Measurements from ENCODE around the gene CLMP. TPM values are rescaled to one million over a fixed set of nuclear protein-coding genes. Genes with fewer than 3 reads are reported as not detected.

CLMP gene
- total and polyA plus RNA-seq, 3 experiments from 2014 or later = 0.07 to 0.31 (median 0.09) TPM

DNA sequence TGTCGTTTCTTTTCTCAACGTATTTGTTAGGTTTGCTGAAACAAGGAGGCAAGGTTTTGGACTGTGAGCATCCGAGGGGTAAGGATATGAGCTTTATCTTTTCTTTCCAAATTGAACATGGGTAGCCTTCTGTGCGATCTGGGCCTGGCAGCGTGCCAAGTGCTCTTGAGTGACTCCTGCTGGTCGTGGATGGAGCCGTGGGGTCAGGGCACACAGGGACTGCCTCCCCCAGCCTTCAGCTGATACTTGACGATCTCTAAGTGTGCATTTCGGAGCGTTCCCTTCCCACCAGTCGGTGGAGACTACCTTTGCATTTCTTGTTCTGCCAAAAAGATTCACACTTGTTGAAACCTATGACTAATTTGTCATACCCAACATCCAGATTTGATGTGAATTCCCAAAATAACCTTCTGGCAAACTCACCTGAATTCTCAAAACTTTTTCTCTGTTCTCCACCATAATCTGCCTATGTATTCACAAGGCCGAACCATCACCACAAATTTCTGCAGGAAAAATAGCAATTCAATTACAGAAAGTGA, 40.1 kb upstream of the CLMP start:
- no peaks in the 10 kb centered on the region for H3K36me3 Mint-ChIP-seq
- H3K4me1 Mint-ChIP-seq = peaks cover 16 to 18% (median 17%) of the 10 kb centered on the region in 3 donors
- no peak overlapping the region for H3K4me3 ChIP-seq (ENCODE audit: low read length)
- CTCF ChIA-PET = interaction anchor here (1.4 kb wide), 1 partner anchor 11 kb away, joined by 8 read pairs; no protein-coding TSS in a partner anchor
- POLR2A ChIA-PET = no interaction called here
- H3K27ac ChIP-seq (ENCODE audit: low read depth, low read length) = no peak overlapping the region
- H3K27ac Mint-ChIP-seq = no peak overlapping the region
- DNase-seq = peak in 3 of 5 donors; percentile 8 to 59 (median 21)
- H3K36me3 ChIP-seq (ENCODE audit: insufficient read depth, low read length) = no peaks in the 10 kb centered on the region
- no peak overlapping the region for H3K4me3 Mint-ChIP-seq
- no peaks in the 10 kb centered on the region for H3K27me3 Mint-ChIP-seq
- H3K27me3 ChIP-seq (ENCODE audit: insufficient read depth, low read length, poor library complexity, severe bottlenecking) = no peaks in the 10 kb centered on the region
- peaks cover 16% of the 10 kb centered on the region for H3K4me1 ChIP-seq (ENCODE audit: insufficient read depth, low read length)
- H3K9me3 Mint-ChIP-seq = no peaks in the 10 kb centered on the region
- no peaks in the 10 kb centered on the region for H3K9me3 ChIP-seq (ENCODE audit: low read length)

DNA sequence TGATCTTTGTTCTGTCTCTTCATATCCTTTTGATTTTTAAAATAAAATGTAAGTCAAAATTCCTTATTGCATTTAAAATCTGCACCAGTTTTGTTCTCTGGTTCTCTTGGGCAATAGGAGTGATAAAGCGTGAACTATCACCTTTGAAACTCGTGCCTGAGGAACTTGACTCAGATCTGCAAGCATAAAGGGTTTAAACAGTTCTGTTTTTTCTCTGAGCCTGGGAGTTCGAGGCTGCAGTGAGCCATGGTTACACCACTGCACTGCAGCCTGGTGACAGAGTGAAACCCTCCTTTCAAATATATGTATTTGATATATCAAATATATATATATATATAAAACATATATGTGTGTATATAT, 38.9 kb upstream of the CLMP start:
- H3K36me3 Mint-ChIP-seq = no peaks in the 10 kb centered on the region
- no peaks in the 10 kb centered on the region for H3K27me3 Mint-ChIP-seq
- ChIA-PET POLR2A (no interaction called here), CTCF (interaction anchor here (0.7 to 3.7 kb wide), 2 partner anchors 13 to 63 kb away, joined by 3 to 23 read pairs; no protein-coding TSS in a partner anchor)
- no peak for DNase-seq
- H3K27me3 ChIP-seq (ENCODE audit: insufficient read depth, low read length, poor library complexity, severe bottlenecking) = no peaks in the 10 kb centered on the region
- H3K27ac Mint-ChIP-seq = peak overlapping the region in 7 of 8 donors; percentile 40 to 97 (median 83)
- no peaks in the 10 kb centered on the region for H3K9me3 Mint-ChIP-seq
- H3K4me1 ChIP-seq (ENCODE audit: insufficient read depth, low read length) = peaks cover 16% of the 10 kb centered on the region
- peaks cover 16 to 18% (median 17%) of the 10 kb centered on the region in 3 donors for H3K4me1 Mint-ChIP-seq
- H3K9me3 ChIP-seq (ENCODE audit: low read length) = no peaks in the 10 kb centered on the region
- H3K4me3 Mint-ChIP-seq = peak overlapping the region in 6 of 7 donors; percentile 65 to 81 (median 74)
- no peaks in the 10 kb centered on the region for H3K36me3 ChIP-seq (ENCODE audit: insufficient read depth, low read length)
- H3K27ac ChIP-seq (ENCODE audit: low read depth, low read length) = no peak overlapping the region
- H3K4me3 ChIP-seq (ENCODE audit: low read length) = peak overlapping the region; percentile 1

DNA sequence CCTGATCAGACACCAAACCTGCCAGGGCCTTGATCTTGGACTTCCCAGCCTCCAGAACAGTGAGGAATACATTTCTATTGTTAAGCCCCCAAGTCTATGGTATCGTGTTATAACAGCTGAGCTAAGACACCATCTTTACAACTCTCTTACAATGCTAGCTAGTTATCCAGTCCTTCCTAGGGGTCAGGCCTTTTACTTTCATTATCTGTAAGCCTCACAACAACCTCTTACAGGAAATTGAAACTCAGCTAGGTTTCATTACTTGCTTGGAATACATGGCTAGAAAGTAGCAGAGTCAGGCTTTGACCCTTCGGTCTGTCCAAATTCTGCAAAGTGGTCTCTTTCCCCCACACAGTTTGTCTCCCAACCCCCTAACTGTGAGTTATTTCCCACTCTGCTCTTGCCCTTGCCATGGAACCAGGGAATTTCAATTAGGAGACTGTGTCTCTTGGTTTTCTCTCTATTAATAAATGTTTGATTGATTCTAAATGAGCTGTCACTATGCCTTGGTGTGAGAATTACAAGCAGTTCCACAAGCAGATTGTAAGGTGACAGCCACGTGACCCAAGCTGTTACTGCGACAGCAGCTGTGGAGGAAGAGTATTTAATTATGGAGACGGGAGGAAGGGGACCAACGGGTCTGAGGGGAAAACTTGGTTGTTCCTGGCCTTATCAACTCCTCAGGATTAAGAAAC, 38.4 kb upstream of the CLMP start:
- H3K4me3 ChIP-seq (ENCODE audit: low read length) = peak overlapping the region; percentile 1
- no peaks in the 10 kb centered on the region for H3K27me3 ChIP-seq (ENCODE audit: insufficient read depth, low read length, poor library complexity, severe bottlenecking)
- peaks cover 16 to 18% (median 17%) of the 10 kb centered on the region in 3 donors for H3K4me1 Mint-ChIP-seq

DNA sequence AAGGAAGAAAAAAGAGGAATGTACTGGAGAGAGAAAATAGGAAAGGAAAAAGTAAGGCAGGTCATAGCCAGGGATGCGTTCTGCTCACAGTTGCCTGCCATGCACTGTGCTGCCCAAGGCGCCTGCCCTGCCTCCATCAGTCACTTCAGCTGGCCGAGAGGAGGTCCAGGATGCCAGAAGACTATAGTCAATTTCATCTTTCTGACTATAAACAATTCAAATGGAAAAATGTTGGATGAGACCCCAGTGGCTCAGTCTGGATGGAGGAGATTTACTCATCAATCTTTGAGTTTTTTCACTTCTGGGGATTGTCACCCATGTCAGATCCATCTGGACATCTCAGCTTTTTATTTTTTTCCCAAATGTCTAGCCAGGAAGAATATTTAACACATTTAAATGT, 36.7 kb upstream of the CLMP start:
- Histone ChIP-seq H3K27ac (ENCODE audit: low read depth, low read length) (no peak overlapping the region), H3K9me3 (ENCODE audit: low read length) (no peaks in the 10 kb centered on the region), H3K36me3 (ENCODE audit: insufficient read depth, low read length) (no peaks in the 10 kb centered on the region), H3K27me3 (ENCODE audit: insufficient read depth, low read length, poor library complexity, severe bottlenecking) (no peaks in the 10 kb centered on the region), H3K4me1 (ENCODE audit: insufficient read depth, low read length) (peaks cover 16% of the 10 kb centered on the region), H3K4me3 (ENCODE audit: low read length) (no peak overlapping the region)
- Mint-ChIP-seq H3K27me3 (peaks cover 2 to 3% of the 10 kb centered on the region in 2 donors), H3K9me3 (no peaks in the 10 kb centered on the region), H3K4me1 (peaks cover 16 to 18% (median 17%) of the 10 kb centered on the region in 3 donors), H3K36me3 (no peaks in the 10 kb centered on the region), H3K4me3 (no peak overlapping the region), H3K27ac (peak overlapping the region in 1 of 8 donors; percentile 47)
- no peak for DNase-seq
- POLR2A ChIA-PET = no interaction called here
- CTCF ChIA-PET = interaction anchor here (1.6 to 3.7 kb wide), 2 partner anchors 15 to 29 kb away, joined by 5 to 23 read pairs; no protein-coding TSS in a partner anchor

More for the DNA sequence above, 38.4 kb upstream of the CLMP start:
- DNase-seq = no peak
- H3K27ac ChIP-seq (ENCODE audit: low read depth, low read length) = no peak overlapping the region
- H3K36me3 Mint-ChIP-seq = no peaks in the 10 kb centered on the region
- H3K4me3 Mint-ChIP-seq = peak overlapping the region in 6 of 7 donors; percentile 65 to 81 (median 74)
- H3K9me3 ChIP-seq (ENCODE audit: low read length) = no peaks in the 10 kb centered on the region
- H3K9me3 Mint-ChIP-seq = no peaks in the 10 kb centered on the region
- ChIA-PET CTCF (interaction anchor here (0.7 to 3.7 kb wide), 3 partner anchors 14 to 62 kb away, joined by 3 to 23 read pairs (median 5); no protein-coding TSS in a partner anchor), POLR2A (no interaction called here)
- H3K27me3 Mint-ChIP-seq = no peaks in the 10 kb centered on the region
- peaks cover 16% of the 10 kb centered on the region for H3K4me1 ChIP-seq (ENCODE audit: insufficient read depth, low read length)
- H3K36me3 ChIP-seq (ENCODE audit: insufficient read depth, low read length) = no peaks in the 10 kb centered on the region
- H3K27ac Mint-ChIP-seq = peak overlapping the region; percentile 40 to 97 (median 84)

DNA sequence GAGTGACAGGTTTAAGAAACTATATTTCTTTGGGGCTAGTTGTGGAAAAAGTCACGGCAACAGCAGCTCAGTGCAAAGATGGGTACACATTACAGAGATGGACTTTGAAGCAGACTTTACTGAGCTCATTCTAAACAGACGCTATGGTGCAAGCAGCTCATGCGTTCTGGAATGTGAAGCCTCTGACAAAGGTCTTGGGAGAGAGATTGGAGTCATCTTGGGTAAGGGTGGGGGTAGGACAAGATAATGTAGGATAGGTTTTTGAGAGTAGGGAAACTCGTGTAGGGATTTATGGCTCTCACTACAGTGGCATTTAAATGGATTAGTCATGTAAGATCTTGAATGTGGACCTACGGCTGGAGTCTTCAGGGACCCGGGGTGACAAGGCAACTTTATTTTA, 36.2 kb upstream of the CLMP start:
- H3K36me3 ChIP-seq (ENCODE audit: insufficient read depth, low read length) = no peaks in the 10 kb centered on the region
- CTCF ChIA-PET = interaction anchor here (3.7 kb wide), 1 partner anchor 16 kb away, joined by 23 read pairs; no protein-coding TSS in a partner anchor
- H3K27me3 ChIP-seq (ENCODE audit: insufficient read depth, low read length, poor library complexity, severe bottlenecking) = no peaks in the 10 kb centered on the region
- no peak overlapping the region for H3K4me3 ChIP-seq (ENCODE audit: low read length)
- Mint-ChIP-seq H3K36me3 (no peaks in the 10 kb centered on the region), H3K27me3 (peaks cover 2 to 4% of the 10 kb centered on the region in 2 donors), H3K4me3 (no peak overlapping the region), H3K4me1 (peaks cover 16 to 18% (median 17%) of the 10 kb centered on the region in 3 donors), H3K27ac (peak overlapping the region in 2 of 8 donors; percentile 13 to 47), H3K9me3 (no peaks in the 10 kb centered on the region)
- no peak overlapping the region for H3K27ac ChIP-seq (ENCODE audit: low read depth, low read length)
- no peak for DNase-seq
- POLR2A ChIA-PET = no interaction called here
- H3K9me3 ChIP-seq (ENCODE audit: low read length) = no peaks in the 10 kb centered on the region
- H3K4me1 ChIP-seq (ENCODE audit: insufficient read depth, low read length) = peaks cover 16% of the 10 kb centered on the region

DNA sequence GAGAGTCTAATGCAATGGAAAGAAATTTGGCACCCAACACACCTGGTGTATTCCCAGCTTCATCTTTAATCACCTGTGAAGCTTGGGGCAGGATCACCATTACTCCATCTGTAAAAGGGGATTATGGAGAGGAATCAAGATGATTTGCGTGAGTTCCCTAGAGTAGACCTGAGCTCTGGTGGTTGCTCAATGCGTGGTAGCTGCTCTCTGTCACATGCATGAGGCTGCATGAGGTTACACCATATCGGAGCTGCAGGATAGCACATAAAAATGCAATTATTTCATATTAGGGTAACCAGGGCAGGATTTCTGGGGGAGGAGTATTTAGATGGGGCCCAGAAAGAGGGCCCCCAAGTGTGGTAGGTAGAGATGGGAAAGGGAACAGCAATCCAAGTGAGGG, 35.3 kb upstream of the CLMP start:
- Histone ChIP-seq H3K4me3 (ENCODE audit: low read length) (no peak overlapping the region), H3K27ac (ENCODE audit: low read depth, low read length) (no peak overlapping the region), H3K9me3 (ENCODE audit: low read length) (no peaks in the 10 kb centered on the region), H3K36me3 (ENCODE audit: insufficient read depth, low read length) (no peaks in the 10 kb centered on the region), H3K4me1 (ENCODE audit: insufficient read depth, low read length) (peaks cover 16% of the 10 kb centered on the region), H3K27me3 (ENCODE audit: insufficient read depth, low read length, poor library complexity, severe bottlenecking) (no peaks in the 10 kb centered on the region)
- Mint-ChIP-seq H3K27me3 (peaks cover 5 to 13% of the 10 kb centered on the region in 2 donors), H3K4me3 (no peak overlapping the region), H3K9me3 (no peaks in the 10 kb centered on the region), H3K27ac (no peak overlapping the region), H3K4me1 (peaks cover 16 to 18% (median 17%) of the 10 kb centered on the region in 3 donors), H3K36me3 (no peaks in the 10 kb centered on the region)
- ChIA-PET CTCF (interaction anchor here (3.7 kb wide), 1 partner anchor 17 kb away, joined by 23 read pairs; no protein-coding TSS in a partner anchor), POLR2A (no interaction called here)
- DNase-seq = no peak

DNA sequence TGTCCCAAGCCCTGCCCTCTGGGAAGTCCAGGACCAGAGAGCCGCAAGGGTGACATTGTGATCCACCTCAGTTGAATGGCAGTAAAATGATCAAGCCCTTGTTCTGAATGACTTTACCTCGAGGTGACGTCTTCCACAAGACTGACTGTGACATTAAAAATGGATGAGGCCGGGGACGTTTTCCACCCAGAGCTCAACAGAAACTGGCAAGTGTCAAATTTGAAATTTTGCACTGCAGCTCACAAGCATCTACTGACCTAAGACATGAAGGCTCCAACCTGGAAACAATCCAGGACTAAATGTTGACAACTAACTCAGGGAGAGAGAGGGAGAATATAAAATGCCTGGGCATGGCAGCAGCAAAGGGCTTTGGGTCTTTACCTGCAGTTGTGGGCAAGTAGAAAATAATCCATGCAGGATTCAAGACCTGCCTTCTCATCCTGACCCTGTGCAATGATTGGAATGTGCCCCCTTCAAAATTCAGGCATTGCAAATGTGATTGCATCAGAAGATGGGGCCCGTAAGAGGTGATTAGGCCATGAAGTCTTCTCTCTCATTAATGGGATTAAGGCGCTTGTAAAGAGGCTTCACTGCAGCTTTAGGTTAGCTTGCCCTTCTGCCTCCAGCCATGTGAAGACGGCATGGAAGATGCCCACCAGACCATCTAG, 33.6 kb upstream of the CLMP start:
- Histone ChIP-seq H3K4me1 (ENCODE audit: insufficient read depth, low read length) (peaks cover 12% of the 10 kb centered on the region), H3K27me3 (ENCODE audit: insufficient read depth, low read length, poor library complexity, severe bottlenecking) (no peaks in the 10 kb centered on the region), H3K36me3 (ENCODE audit: insufficient read depth, low read length) (no peaks in the 10 kb centered on the region), H3K27ac (ENCODE audit: low read depth, low read length) (no peak overlapping the region), H3K9me3 (ENCODE audit: low read length) (no peaks in the 10 kb centered on the region), H3K4me3 (ENCODE audit: low read length) (no peak overlapping the region)
- DNase-seq = no peak
- no peaks in the 10 kb centered on the region for H3K9me3 Mint-ChIP-seq
- H3K27me3 Mint-ChIP-seq = peaks cover 5 to 21% of the 10 kb centered on the region in 2 donors
- peaks cover 12 to 13% (median 12%) of the 10 kb centered on the region in 3 donors for H3K4me1 Mint-ChIP-seq
- H3K36me3 Mint-ChIP-seq = no peaks in the 10 kb centered on the region
- H3K4me3 Mint-ChIP-seq = no peak overlapping the region
- POLR2A ChIA-PET = no interaction called here
- CTCF ChIA-PET = interaction anchor here (2.5 kb wide), 1 partner anchor 19 kb away, joined by 8 read pairs; no protein-coding TSS in a partner anchor
- no peak overlapping the region for H3K27ac Mint-ChIP-seq

Measured in CD8-positive, alpha-beta memory T cell (primary cell).